Stimulated activated CD8-positive, alpha-beta memory T cell treated with anti-CD3 and anti-CD28 coated beads, Interleukin-2, amount 100 ng/mL, for 1 hour (primary cell): Measurements from ENCODE around the gene PHF13.
A peak's percentile ranks its signal among the peaks of the same experiment; 100 is the strongest.

Source experiments
- DNase-seq, 2 donors: peaks; one replicate each; pipeline ENCODE4 v3.0.0-alpha.2; 2020; ENCODE audit warnings: low read depth in 2 of 2

PHF13 gene

DNA sequence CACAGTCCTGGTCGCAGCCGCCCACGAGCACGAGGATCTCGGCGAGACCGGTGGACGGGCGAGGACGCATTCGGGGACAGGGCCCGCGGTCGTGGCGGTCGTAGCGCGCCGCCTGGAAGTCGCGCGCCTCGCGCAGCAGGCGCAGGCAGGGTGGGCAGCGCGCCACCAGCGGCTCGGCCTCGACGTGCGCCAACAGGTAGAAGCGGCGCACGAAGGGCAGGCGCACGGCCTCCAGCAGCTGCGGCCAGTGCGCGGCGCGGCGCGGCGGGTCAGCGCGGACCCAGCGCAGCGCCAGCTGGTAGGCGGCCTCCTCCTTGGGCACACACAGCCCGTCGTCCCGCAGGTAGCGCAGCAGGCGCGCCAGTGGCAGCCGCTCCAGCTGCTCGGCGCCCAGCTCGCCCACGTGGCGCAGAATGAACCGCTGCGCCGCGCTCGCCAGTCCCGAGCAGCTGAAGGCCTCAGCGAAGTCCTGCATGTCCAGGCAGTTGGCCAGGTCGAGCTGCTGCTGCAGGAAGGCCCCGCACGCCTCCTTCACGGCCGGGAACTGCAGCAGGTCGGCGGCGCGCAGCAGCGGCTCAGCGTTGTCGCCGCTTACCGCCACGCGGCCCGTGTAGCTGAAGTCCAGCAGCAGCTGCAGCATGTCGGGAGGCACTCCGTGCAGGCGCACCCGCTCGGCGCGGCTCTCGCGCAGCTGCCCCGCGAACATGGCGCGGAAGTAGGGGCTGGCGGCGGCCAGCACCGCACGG, 11.4 kb upstream of the PHF13 start:
- DNase-seq = no peak

DNA sequence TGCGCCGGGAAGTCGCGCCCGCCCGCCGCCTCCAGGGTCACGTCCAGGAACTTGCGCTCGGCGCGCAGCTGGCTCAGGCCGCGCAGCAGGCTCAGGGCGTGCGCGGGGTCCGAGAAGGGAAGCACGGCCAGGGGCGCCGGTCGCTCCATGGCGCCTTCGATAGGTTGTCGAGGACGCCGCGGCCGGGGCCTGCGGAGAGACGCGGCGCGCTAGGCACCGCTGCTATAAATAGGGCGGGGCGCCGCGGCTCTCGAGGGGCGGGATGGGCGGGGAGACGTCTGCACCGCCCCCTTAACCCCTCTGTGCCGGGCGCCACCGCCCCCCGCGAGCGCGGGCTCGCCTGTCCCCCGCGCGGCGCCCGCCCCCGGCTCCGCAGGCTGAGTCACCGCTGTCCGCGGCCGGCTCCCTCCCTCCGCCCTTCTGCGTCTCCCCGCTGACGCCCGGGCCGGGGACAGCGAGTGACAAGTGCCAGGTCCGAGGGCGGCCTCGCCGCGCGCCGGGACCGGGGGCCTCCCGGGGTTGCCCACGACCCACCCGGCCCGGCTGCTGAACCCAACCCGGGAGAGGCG, 10.8 kb upstream of the PHF13 start, which contains the start of gene KLHL21:
KLHL21 (minus strand) TSS at position 201 of the 569 bp plus-strand sequence; CDS start at position 149, 52 bp downstream.
- DNase-seq = peak; percentile 77 to 85

DNA sequence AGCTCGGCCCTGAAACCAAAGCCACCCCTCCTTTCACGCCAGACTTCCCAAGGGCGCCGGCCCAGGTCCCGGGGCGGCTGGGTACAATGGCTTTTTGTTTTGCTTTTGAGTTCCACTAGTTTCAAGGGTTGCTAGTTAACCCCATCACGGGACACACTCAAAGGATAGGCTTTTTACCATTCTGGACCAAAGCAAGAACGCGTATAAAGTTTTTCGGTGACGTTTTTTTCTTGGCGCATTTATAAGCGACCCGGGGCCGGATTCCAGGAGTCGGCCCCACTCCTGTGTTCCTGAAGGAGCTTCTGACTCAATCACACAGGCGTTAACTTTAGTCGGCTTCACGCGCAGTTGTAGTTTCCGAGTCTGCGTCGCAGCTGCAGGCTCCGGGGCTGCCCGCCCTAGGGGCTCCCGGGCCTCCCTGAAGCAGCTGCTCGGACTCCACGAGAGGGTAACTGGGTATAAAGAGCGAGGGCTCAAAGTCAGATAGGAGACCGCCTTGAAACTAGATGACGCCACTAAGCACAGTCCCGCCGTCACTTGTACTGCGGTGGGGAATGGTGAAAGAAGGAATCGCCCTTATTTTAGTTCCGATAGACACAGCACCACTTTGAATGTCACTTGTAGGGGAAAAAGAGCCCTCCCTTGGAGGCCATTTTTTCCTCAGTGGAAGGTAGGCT, 10.2 kb upstream of the PHF13 start:
- DNase-seq = no peak

DNA sequence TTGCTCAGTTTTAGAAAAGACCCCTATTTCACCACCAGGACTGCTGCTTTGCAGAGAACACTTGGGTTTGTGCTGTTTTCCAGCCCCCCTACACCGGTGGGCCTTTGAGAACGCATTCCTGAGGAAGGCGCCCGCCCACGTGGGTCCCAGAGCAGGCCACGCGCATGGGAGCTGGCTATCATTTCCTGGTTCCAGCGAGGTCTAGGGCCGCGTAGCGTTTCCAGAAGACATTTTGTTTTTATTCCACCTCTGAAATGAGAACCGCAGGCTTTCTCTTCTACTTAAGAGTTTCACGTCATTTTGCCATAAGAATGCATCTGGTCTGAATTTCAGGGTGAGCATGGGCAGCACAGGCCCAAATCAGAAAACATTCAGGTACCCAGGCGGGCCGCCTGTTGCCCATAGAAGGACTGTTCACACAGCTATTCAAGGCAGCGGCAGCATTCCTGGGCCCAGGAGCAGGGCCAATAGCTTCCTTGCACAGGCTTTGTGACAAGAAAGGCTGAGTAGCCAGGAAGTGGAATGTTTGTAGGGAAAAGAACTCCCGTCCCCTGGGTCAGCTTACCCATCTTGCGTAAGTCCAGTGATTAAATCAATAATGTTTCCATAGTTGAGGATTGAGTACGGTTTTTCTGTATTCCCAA, 9.5 kb upstream of the PHF13 start:
- no peak for DNase-seq

DNA sequence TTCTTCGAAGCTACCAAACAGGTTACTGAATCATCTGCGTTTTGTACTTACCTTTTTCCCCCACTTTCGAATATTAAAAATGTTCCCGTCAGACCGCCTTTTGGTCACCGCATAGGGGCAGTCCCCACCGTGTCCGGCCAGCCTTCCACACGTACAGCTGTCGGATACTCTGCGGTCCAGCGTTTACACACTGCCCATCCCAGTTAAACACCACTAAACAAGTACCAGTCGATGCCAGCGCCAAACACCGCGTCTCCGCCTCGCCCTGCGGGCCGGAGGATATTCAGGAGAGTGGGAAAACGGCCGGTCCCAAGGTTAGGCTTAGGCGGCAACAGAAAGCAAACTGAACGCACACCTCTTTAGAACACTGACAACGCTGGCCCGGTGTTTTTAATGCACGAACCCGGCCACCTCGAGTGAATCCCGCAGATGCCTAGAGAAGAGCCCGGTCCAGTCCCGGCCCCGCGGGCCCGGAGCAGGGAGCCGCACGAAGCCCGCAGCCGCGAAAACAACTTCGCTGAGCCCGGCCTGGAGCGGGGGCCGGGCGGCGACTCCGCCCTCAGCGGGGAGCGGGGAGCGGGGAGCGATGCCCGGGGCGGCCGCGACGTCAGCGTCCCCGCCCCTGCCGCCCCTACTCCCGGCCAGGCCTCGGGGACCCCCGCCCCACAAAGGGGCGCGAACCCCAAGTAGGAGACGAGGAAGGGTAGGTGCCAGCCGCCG, 730 bp upstream of the PHF13 start:
- no peak for DNase-seq

DNA sequence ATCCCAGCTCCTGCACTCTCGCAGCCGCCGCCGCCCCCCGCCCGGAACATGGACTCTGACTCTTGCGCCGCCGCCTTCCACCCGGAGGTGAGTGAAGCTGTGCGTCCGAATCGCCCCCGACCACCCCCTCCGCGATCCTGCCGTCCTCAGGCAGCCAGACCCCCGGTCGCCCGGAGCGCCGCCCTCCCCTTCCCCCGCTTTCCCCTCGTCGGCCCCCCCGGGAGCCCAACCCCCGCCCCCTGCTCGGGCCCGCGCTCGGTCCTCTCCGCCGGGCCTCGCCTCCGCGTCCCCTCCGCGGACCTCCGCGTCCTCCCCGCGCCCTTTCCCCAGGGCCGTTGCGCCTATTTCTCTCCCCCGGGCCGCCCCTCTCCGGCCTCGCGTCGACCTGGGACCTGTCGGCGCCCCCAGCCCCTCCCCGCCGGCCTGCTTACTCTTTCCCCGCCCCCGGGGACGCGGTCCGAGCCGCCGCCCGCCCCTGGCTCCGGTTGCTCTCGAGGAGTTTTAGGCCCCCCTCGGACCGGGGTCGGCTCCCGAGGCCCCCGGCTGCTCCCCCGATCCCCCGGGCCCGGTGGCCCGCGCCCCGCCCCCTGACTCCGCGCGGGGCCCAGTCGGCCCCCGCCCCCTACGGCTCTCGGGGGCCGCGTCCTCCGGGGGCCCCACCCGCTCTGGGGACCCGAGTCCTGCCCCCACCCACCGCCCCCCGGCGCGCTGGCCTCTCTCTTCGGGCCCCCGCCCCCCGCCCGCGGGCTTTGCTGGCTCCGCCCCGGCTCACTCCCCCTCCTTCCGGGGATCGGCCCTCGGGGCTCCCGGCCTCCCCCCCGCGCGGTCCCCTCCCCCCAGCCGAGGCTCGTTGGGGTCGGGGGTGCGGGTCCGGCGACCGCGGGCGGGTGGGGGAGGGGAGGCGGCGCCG, 743 bp downstream of the PHF13 start:
- DNase-seq = peak in 1 of 2 donors; percentile 12

DNA sequence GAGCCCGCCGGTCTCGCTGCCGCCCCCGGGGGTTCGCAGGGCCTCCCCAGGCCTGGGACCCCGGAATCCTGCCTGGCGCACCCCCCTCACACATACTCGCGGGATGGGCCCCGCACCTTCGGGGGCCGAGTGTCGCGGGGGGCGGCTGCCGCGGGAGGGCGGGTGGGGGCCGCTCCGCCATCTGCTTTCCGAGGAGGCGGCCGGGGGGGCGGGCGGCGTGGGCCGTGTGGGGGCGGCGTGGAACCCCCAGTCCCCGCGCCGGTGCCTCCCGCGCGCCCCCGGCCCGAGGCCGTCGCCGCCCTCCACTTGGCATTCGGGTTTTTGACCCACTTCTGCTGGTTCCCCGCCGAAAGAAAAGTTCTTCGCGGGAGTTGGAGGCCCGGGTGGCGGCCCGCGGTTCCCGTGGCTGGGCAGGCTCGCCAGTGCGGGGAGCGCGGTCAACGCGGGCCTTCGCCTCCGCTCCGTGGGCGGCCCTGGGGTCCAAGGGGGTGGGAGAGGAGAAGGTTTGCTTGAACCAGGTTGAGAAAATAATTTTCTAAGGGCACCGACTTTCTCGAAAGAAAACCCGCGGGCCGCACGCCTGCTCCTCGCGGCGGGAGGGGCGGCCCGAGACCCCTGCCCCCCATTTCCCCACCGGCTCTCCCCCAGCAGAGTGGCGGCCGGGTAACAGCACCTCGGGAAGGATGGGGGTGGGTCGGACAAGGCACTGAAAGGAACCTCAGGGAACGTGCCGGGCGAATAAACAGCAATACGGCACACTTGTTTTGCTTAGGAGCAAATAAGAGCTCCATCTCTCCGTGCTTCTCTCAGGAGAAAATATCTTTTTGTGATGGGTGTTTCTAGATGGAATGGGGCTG, 1.6 kb downstream of the PHF13 start:
- DNase-seq = no peak

DNA sequence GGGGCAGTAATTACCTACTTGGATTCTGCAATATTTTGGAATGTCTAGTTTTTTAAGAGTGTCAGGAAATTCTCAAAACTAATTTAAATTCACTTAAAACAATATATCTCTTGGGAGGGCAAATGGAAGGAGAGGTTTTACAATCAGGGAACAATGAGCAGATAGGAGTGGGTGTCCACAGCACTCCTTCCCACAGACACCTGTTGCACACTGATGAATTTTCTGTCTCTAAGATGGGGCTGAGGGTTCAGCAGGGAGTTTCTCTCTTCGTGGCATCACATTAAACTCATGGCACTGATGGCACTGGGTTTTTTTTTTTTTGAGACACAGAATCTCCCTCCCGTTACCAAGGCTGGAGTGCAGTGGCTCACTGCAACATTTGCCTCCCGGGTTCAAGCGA, 5.5 kb downstream of the PHF13 start:
- no peak for DNase-seq

DNA sequence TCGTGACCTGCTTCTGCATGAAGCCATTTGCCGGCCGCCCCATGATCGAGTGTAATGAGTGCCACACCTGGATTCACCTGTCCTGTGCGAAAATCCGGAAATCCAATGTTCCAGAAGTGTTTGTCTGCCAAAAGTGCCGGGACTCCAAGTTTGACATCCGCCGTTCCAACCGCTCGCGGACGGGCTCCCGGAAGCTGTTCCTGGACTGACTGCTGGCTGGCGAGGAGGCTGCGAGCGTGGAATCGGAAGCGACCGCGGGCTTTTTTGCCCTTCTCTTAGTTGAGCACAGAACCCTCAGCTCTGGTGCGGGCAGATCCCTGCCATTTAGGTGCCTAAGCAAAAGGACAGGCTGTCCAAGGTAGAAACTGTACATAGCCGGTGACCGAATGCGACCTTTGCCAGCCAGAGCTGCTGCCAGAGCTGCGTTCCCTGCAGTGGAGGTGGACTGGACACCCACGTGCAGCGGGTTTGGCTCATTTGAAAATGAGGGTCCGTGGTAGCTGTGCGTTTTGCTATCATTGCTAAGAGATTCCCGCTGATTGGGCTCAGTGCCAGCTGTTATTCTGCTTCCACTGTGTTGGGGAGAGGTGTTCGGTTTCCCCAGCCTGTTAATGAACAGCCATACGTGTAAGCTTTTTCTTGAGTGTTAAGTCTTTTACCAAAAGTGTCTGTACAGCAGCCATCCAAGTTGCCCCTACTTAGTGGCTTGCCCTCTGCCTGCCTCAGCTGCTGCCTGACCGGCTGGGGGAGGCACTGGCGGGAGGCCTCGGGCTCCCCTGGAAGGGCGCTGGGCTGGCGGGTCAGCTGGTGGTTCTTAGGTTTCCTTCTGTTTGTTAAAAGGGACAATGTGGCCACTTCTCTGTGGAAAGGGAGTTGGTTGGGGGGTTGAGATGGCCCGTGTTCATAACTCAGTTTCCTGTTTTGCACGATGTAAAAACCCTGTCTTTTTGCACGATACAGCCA, 8.2 kb downstream of the PHF13 start:
- no peak for DNase-seq

DNA sequence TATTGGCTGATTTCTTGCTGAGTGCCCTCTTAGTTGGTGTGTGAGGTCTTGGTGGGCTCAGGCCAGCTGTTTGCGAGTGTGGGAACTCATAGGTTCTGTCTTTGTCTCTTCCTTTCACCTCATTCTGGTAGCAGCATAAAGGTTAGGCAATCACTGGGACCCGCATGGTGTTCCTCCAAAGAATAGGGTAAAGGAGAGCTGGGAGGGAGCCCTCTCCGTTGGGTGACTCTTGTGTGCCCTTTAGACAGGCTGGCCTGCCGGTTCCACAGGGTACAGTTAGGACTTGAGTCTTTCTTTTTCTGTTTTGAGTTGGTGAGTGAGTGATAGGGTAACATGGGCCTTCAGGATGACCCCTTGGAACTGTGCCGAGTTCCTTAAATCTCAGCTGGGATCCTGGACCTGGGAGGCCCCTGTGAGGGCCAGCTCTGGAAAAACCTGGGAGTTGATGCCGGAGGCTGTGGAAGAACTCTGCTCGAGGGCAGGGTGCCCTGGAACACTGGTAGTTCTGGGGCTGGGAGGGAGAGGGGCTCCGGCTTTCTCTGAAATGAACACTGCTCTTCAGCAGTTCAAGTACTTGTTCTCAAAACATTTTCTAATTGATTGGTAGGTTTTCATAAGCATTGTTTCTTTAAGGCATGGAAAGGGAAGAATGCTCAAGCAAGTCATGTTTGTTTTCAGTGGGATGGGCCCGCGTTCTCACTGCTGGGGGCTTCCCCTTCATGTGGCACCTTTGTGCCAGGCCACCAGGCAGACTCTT, 9.0 kb downstream of the PHF13 start:
- no peak for DNase-seq

DNA sequence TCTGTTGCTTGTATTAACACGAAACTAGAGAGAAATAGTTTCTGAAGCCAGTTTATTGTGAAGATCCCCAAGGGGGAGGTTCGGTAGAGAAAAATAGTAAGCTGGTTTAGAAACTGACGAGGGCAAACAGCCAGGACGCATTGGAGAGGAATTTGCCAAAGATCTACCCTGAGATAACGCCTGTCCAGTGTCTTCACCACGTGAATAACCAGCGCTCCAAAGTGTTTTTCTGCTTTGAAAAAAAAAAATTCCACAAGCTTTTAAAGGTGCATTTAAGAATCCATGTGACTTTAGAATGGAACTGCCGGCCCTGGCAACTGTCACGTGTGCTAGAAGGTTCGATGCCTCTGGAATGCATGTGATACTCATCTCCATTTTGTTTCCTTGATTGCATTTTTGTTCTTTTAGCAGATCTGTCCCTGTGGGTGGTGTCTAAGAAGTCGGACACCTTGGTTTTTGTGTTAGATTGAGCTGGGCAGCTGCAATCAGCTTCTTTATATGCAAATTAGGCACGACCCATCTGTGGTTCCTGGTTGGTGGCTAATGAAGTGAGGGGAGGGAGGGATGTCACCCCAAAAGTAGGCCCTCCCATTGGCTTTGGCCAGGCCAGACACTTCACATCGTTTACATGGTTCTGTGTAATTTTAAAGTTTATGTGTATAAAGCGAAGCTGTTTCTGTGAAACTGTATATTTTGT, 9.9 kb downstream of the PHF13 start:
- no peak for DNase-seq

DNA sequence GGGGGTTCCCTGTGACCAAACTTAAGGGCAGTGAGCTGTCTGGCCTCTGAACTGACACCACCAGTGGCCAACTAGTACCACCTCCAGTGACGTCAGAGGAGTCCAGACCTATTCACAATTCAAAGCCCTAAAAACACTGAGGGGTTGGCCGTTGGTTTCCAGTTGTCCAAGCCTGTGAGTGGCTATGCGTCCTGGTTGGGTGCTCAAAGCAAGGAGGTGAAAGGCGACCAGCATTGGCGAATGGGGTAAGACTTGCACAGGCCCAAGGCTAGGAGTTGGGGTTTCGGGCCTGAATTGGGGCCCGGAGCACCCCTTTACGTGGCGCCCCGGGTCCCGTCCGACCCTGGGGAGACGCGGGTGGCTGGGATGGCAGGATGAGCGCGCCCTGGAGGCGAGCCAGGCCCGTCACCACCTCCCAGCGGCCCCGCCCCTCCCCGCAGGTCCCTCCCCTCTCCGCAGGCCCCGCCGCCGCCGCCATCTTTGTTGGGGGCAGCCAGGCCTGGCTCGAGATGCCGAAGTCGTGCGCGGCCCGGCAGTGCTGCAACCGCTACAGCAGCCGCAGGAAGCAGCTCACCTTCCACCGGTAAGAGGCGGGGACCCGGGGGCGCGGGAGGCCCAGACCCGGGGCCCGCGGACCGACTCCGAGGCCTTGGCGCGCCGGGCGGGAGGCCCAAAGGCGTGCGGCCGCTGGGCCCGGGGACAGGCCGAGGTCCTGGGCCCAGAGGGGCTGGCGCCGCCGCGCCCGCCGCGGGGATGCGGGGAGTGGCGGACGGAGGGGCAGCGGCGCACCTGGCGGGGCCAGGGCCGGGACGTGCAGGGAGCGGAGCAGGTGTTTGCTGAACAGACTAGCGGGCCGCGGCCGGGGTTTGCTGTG, 11.4 kb downstream of the PHF13 start, which contains the start of gene THAP3:
THAP3 (plus strand) TSS at position 159 of the 874 bp plus-strand sequence; CDS start at position 510, 351 bp downstream.
- DNase-seq = peak; percentile 73 to 86

DNA sequence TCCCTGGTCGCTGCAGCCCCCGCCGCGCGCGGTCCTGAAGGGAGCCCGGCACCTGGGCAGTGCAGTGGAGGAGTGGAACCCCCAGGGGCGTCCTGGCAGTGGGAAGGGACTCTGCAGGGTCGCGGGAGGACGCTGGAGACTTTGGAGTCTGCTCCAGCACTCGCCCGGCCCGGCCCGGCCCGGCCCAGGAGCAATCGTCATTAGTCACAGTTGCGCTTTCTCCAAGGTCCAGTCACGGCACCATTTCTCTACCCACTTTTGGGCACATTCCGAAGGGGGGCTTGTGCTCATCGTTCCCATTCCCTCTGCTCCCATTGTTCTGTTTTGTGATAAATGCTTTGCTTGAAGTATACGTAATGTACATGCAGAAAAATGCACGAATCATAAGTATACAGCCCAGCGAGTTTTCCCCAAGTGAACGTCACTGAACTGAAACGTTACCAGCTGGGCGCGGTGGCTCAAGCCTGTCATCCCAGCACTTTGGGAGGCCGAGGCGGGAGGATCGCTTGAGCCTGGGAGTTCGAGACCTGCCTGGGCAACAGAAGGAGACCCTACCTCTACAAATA, 12.1 kb downstream of the PHF13 start:
- DNase-seq = no peak

DNA sequence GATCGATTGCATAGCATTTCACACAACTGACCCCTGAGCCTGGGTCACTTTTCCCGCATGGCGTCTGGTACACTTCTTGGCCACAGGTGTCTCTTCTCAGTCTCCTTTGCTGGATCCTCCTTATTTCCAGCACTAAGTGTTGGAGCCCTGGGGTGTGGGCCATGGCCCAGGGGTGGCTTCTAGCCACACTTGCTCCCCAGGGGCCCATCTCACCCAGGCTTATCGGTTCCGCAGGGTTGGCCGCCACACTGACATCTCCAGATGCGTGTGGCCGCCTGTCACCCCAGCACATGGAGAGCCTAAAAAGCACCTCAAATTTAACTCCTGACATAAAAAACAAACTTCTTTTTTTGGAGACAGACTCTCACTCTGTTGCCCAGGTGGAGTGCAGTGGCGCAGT, 13.5 kb downstream of the PHF13 start:
- no peak for DNase-seq

DNA sequence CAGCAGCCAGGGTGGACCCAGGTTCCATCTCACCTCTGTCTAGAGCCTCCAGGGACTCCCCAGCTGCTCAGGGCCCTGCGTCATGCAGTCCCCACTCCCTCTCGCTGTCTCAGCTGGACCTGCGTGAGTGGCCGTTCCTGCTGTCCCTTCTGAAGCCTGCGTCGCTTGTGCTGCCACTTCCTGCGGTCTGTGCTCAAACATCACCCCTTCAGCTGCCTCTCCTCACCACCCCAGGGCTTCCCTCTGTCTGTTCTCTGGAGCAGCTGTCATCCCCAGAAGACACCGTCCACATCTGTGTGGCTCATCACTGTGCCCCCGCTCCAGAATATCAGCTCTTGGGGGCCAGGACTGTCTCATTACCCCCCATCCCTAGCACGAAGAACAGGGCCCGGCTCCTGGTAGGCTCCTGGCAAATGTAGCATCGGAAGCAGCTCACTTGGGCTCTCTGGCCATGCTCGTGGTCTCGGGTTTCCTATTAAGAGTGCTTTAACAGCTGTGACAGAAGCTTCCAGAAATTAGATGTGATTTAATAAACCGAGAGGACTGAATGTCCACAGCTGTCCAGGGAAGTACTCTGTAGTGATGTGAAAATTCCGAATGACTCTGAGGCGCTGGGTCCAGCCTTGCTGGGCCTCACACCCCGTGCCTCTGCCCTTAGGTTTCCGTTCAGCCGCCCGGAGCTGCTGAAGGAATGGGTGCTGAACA, 14.5 kb downstream of the PHF13 start:
- DNase-seq = no peak
